Spleen (tissue), 11 donors: ENCODE measurements around the gene HIRIP3. TPM values are rescaled to one million over a fixed set of nuclear protein-coding genes. Genes with fewer than 3 reads are reported as not detected.
A peak's percentile ranks its signal among the peaks of the same experiment; 100 is the strongest.
"Not testable (repeated sequence)": the region's sequence is repeated elsewhere in the genome, so short reads cannot be mapped to it uniquely, and the experiment has no call there.

Source experiments
- DNase-seq: peaks from one replicate; pipeline ENCODE4 v3.0.0-alpha.2; 2020
- H3K27ac ChIP-seq, 8 donors: fragments of 200-600 bp; sonication (generic) in 7 of 8; 1 replicate in 4 of 8; 2 replicates in 4 of 8; pipeline versions ENCODE4 v1.5.0 to v1.8.0; 2016 to 2021; ENCODE audit warnings: inconsistent platforms in 4 of 8, mild to moderate bottlenecking in 4 of 8, moderate library complexity in 1 of 8
- H3K27me3 ChIP-seq, 7 donors: fragments of 200-600 bp; sonication (generic) in 6 of 7; replicated peaks in 1 of 7; 1 replicate in 4 of 7; 2 replicates in 3 of 7; pipeline versions ENCODE4 v1.5.0 to v1.8.0; 2016 to 2021; ENCODE audit warnings: inconsistent platforms in 3 of 7, mild to moderate bottlenecking in 1 of 7
- H3K36me3 ChIP-seq, 6 donors: fragments of 200-600 bp; sonication (generic) in 5 of 6; 1 replicate in 4 of 6; 2 replicates in 2 of 6; pipeline versions ENCODE4 v1.5.0 to v1.8.0; 2016 to 2021; ENCODE audit warnings: inconsistent platforms in 2 of 6
- H3K4me1 ChIP-seq, 6 donors: fragments of 200-600 bp; sonication (generic) in 5 of 6; 1 replicate in 3 of 6; 2 replicates in 3 of 6; pipeline versions ENCODE4 v1.5.0 to v1.8.0; 2016 to 2021; ENCODE audit warnings: inconsistent platforms in 3 of 6
- H3K4me3 ChIP-seq, 8 donors: fragments of 200-600 bp; sonication (generic) in 7 of 8; 1 replicate in 4 of 8; 2 replicates in 4 of 8; pipeline versions ENCODE4 v1.5.0 to v1.8.0; 2016 to 2021; ENCODE audit warnings: inconsistent platforms in 4 of 8, mild to moderate bottlenecking in 4 of 8, moderate library complexity in 2 of 8
- H3K9me3 ChIP-seq, 8 donors: fragments of 200-600 bp; sonication (generic) in 7 of 8; 1 replicate in 4 of 8; 2 replicates in 4 of 8; pipeline versions ENCODE4 v1.5.0 to v1.8.0; 2016 to 2021; ENCODE audit warnings: inconsistent platforms in 4 of 8
- CTCF ChIP-seq, 11 experiments: fragments of 200-600 bp in 7 of 11; fragments of 450-650 bp in 4 of 11; sonication (generic) in 4 of 11; IDR thresholded peaks in 8 of 11; conservative IDR thresholded peaks in 3 of 11; 1 replicate in 7 of 11; 2 replicates in 4 of 11; pipeline versions ENCODE4 v1.4.0 to v1.8.0; 2016 to 2021; ENCODE audit warnings: antibody characterized with exemption in 11 of 11, inconsistent platforms in 4 of 11, mild to moderate bottlenecking in 1 of 11
- POLR2A ChIP-seq, 3 donors: fragments of 450-650 bp; IDR thresholded peaks; one replicate each; pipeline ENCODE4 v1.5.1; 2017; ENCODE audit warnings: antibody characterized with exemption in 3 of 3, mild to moderate bottlenecking in 1 of 3
- POLR2AphosphoS5 ChIP-seq, 3 donors: sonication (generic); formaldehyde crosslinking; IDR thresholded peaks; one replicate each; pipeline ENCODE4 v1.5.1; 2017; ENCODE audit warnings: antibody characterized with exemption in 3 of 3
- WGBS, 5 donors: extraction: QIAGEN DNeasy Blood & Tissue Kit in 3 of 5; methylation state at CpG; one replicate each; pipeline versions ENCODE4 v1.1.5 to v1.1.7; 2013 to 2018; 5-methylcytosine and 5-hydroxymethylcytosine counted together
- intact Hi-C: fragments of 100-400 bp; cut with DNase I; formaldehyde crosslinking; loops from one replicate; pipeline ENCODE4 v1.15.0; 2023; ENCODE audit warnings: low total_unique reads
- polyA plus RNA-seq, 3 donors: library from polyadenylated mRNA; stranded (reverse); fragments of 200-250 nt; gene quantifications; one replicate each; pipeline ENCODE4 v1.2.1, GENCODE V29; 2013
- total RNA-seq, 7 donors: library from RNA; depleted of rRNA in 3 of 7; stranded (reverse); fragments of >200 nt in 3 of 7; fragmentation: NEBNext Ultra II Directional in 4 of 7; extraction: Animal tissue kit (Norgen Biotek cat#: 25700) in 4 of 7; gene quantifications; one replicate each; pipeline versions ENCODE4 v1.1.0 to v1.2.1, GENCODE V29; 2016 to 2021
- donor health status: healthy with polysubstance abuse.
- donor health status: DM: no; HTN: no; CAD: no; lungs with moderate emphysema.
- donor health status: DM: no; HTN: no; CAD: no.
- donor health status: Bipolar disorder and iron deficiency.
- donor health status: healthy.
- donor health status: DM: no; HTN: no; CAD: no.
- donor health status: DM: yes; HTN: yes; CAD: no.

Gene HIRIP3
- total and polyA plus RNA-seq, 10 donors, result 10.0 to 17.7 (median 14.0) TPM

DNA sequence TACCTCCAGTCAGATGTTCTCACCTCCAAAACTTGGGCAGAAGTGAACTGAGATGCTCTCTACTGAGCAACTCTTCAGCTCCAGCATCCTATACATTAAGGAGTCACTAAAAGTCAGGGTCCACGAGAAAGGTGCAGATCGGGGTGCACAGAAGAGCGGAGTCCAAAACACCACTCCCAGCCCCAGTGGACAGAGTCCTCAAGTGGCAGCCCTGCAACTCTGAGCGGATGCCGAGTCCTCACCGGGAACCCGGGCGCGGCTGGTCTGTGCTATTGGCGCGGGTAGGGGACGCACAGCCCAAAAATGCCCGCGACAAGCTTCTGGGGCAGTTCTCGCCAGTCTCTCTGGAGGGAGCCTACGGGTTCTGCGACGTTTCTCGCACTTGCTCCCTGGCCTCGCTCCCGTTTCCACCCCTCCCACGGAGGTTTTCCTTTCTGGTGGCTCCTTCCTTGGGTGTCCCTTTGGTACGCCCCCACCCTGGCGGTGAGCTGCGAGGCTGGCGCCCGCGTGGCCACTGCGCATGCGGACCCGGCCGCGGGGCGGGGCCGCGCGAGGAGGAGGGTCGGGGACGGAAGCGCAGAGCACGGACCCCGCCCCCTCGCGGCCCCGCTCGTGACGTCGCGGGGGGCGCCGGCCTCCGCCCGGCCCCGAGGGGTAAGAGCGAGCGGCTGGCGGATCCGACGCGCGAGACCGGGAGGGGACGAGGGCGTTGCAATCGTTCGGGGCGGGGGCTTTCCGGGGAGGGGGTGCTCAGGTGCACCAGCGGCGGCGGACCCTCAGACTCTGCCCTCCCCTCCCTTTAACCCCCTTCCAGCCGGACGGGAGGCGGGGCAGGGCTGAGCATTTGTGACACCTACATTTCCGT lies 33.7 kb downstream of the HIRIP3 start, which contains the start of gene TMEM219:
Gene TMEM219, plus strand, starts transcription at position 601 of the 865 bp plus-strand sequence. CDS start 1,065 bp downstream, outside the sequence.
- intact Hi-C loops, result loop anchor here (5.0 kb wide), 1 partner anchor 41 kb away; no protein-coding TSS in a partner anchor
- no peaks in the 10 kb centered on the region for H3K9me3 ChIP-seq
- WGBS, 5 donors, result 0 to 1% (median 0%) methylated on average over 26 to 75 of the region's 75 CpGs
- TF ChIP-seq POLR2AphosphoS5 (IDR thresholded peaks at IDR 0.05), result peak; percentile 89 to 92 (median 91)
- TF ChIP-seq CTCF (IDR thresholded peaks at IDR 0.05 in 8 of 11, conservative IDR thresholded peaks at IDR 0.05 in 3 of 11), result peak; percentile 50 to 83 (median 75)
- peak in 1 of 3 donors; percentile 30 for TF ChIP-seq POLR2A (IDR thresholded peaks at IDR 0.05)
- H3K4me3 ChIP-seq, result peak within 1 kb of the TSS; percentile 52 to 92 (median 71)
- no peaks in the 10 kb centered on the region for H3K27me3 ChIP-seq
- H3K36me3 ChIP-seq, result peaks cover 0 to 32% (median 2%) of the 10 kb centered on the region in 6 donors
- peaks cover 9 to 48% (median 27%) of the 10 kb centered on the region in 6 donors for H3K4me1 ChIP-seq
- H3K27ac ChIP-seq, result peak within 1 kb of the TSS; percentile 76 to 97 (median 94)
- DNase-seq, result peak; percentile 97

- Histone ChIP-seq H3K27me3 (no peaks in the 10 kb centered on the region), H3K9me3 (no peaks in the 10 kb centered on the region), H3K27ac (peak overlapping the region; percentile 76 to 97 (median 94)), H3K4me1 (peaks cover 9 to 48% (median 27%) of the 10 kb centered on the region in 6 donors), H3K36me3 (peaks cover 0 to 31% (median 1%) of the 10 kb centered on the region in 6 donors), H3K4me3 (peak overlapping the region in 7 of 8 donors; percentile 66 to 92 (median 72))
- TF ChIP-seq POLR2A (IDR thresholded peaks at IDR 0.05), result no peak
- no peak for TF ChIP-seq CTCF (IDR thresholded peaks at IDR 0.05 in 8 of 11, conservative IDR thresholded peaks at IDR 0.05 in 3 of 11)
- no peak for TF ChIP-seq POLR2AphosphoS5 (IDR thresholded peaks at IDR 0.05)
- no peak for DNase-seq
- WGBS, 5 donors, result 61 to 75% (median 70%) methylated on average over 10 of the region's 10 CpGs
- intact Hi-C loops, result loop anchor here (5.0 kb wide), 1 partner anchor 41 kb away; no protein-coding TSS in a partner anchor
Observed at GRCh38 chr16:29961127-29961478, 34.3 kb downstream of the HIRIP3 start.

GRCh38 chr16:29959821-29960220 lies 35.6 kb downstream of the HIRIP3 start:
- not testable (repeated sequence) for H3K4me3 ChIP-seq, H3K27me3 ChIP-seq, H3K9me3 ChIP-seq, DNase-seq, H3K27ac ChIP-seq
- 89 to 94% (median 93%) methylated on average over 4 of the region's 4 CpGs for WGBS, 5 donors
- Histone ChIP-seq H3K4me1 (peaks cover 9 to 35% (median 23%) of the 10 kb centered on the region in 6 donors), H3K36me3 (peaks cover 0 to 18% (median 0%) of the 10 kb centered on the region in 6 donors)
- intact Hi-C loops, result loop anchor here (5.0 to 10.0 kb wide), 2 partner anchors 42 to 65 kb away; partner anchors contain the start of gene SEZ6L2

DNA sequence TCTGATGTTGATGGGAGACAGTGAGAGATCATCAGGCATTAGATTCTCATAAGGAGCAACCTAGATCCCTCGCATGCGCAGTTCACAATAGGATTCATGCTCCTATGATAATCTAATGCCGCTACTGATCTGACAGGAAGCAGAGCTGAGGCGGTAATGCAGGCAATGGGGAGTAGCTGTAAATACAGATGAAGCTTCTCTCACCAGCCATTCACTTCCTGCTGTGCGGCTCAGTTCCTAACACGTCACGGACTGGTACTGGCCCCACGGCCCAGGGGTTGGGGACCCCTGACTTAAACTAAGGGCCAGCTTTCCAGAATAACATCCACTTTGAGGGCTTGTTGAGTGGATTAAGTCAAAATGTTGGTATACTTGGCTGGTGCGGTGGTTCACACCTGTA lies 36.1 kb downstream of the HIRIP3 start:
- 74 to 88% (median 78%) methylated on average over 9 of the region's 9 CpGs for WGBS, 5 donors
- intact Hi-C loops, result loop anchor here (10.0 kb wide), 1 partner anchor 64 kb away; the partner anchor contains the start of gene SEZ6L2
- no peak for DNase-seq

More for the DNA sequence above, 36.1 kb downstream of the HIRIP3 start:
- Histone ChIP-seq H3K9me3 (no peaks in the 10 kb centered on the region), H3K4me1 (peaks cover 9 to 30% (median 21%) of the 10 kb centered on the region in 6 donors), H3K27ac (no peak overlapping the region), H3K36me3 (peaks cover 0 to 13% (median 0%) of the 10 kb centered on the region in 6 donors), H3K4me3 (no peak overlapping the region), H3K27me3 (no peaks in the 10 kb centered on the region)
- TF ChIP-seq POLR2A (IDR thresholded peaks at IDR 0.05) (no peak), CTCF (IDR thresholded peaks at IDR 0.05 in 8 of 11, conservative IDR thresholded peaks at IDR 0.05 in 3 of 11) (no peak), POLR2AphosphoS5 (IDR thresholded peaks at IDR 0.05) (no peak)
